ENCODE data around the gene ALDH18A1.

The ALDH18A1 gene

DNA sequence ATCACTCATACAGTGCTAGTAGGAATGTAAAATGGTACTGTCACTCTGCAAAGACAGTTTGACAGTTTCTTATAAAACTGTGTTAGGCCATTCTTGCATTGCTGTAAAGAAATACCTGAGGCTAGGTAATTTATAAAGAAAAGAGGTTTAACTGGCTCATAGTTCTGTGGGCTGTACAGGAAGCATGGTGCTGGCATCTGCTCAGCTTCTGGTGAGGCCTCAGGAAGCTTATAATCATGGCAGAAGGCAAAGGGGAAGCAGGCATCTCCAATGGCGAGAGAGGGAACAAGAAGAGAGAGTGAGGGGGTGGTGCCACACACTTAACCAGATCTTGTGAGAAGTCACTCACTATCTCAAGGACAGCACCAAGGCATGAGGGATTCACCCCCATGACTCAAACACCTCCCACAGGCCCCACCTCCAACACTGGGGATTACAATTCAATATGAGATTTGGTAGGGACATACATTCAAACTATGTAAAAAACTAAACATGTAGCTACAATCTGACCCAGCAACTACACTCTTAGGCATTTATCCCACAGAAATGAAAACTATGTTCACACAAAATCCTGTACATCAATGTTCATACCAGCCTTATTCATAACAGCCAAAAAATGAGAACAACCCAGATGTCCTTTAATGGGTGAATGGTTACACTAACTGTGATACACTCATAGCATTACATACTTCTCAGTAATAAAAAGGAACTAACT is 5.0 kb downstream of the ALDH18A1 start:
- no peak for DNase-seq (ENCODE audit: low read depth, low spot score)
- H3K4me3 ChIP-seq (ENCODE audit: low read depth, low read length), result no peak overlapping the region
- in situ Hi-C loops (cut with HindIII; ENCODE audit: low sequenced_read_pairs), result no loop called here
- TF ChIP-seq, protein P1, sequence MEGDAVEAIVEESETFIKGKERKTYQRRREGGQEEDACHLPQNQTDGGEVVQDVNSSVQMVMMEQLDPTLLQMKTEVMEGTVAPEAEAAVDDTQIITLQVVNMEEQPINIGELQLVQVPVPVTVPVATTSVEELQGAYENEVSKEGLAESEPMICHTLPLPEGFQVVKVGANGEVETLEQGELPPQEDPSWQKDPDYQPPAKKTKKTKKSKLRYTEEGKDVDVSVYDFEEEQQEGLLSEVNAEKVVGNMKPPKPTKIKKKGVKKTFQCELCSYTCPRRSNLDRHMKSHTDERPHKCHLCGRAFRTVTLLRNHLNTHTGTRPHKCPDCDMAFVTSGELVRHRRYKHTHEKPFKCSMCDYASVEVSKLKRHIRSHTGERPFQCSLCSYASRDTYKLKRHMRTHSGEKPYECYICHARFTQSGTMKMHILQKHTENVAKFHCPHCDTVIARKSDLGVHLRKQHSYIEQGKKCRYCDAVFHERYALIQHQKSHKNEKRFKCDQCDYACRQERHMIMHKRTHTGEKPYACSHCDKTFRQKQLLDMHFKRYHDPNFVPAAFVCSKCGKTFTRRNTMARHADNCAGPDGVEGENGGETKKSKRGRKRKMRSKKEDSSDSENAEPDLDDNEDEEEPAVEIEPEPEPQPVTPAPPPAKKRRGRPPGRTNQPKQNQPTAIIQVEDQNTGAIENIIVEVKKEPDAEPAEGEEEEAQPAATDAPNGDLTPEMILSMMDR (IDR thresholded peaks at IDR 0.05; ENCODE audit: low read depth, low read length), result no peak

DNA sequence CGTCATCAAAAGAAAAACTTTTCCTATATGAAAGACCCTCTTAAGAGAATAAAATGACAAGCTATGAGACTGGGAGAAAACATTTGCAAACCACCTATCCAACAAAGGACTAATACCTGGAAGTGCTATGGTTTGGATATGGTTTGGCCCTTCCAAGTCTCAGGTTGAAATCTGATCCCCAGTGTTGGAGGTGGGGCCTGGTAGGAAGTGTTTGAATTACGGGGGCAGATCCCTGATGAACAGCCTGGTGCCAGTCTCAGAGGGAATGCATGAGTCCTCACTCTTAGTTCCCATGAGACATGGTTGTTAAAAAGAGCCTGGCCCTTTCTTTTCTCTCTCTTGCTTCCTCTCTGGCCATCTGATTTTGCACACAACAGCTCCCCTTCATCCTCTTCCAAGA is 6.3 kb downstream of the ALDH18A1 start:
- TF ChIP-seq, protein P1 (IDR thresholded peaks at IDR 0.05; ENCODE audit: low read depth, low read length), result no peak
- no peak overlapping the region for H3K4me3 ChIP-seq (ENCODE audit: low read depth, low read length)
- no peak for DNase-seq (ENCODE audit: low read depth, low spot score)
- in situ Hi-C loops (cut with HindIII; ENCODE audit: low sequenced_read_pairs), result no loop called here

DNA sequence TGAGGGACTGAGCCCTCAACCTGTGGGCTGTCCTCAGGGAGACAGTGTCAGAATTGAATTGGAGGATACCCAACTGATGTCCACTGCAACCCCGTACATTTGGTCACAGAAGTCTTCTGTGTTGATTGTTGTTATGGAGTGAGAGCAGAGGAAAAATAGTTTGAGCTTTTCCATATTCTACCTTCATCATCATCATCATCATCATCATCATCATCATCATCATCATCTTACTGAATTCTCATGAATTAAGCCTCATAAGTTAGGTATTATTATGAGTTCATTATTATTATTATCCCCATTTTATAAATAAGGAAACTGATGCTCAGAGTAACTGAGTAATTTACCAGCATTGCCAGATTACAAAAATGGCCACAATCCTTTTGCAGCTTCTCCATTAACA is 8.4 kb downstream of the ALDH18A1 start:
- TF ChIP-seq, protein P1 (IDR thresholded peaks at IDR 0.05; ENCODE audit: low read depth, low read length), result no peak
- H3K4me3 ChIP-seq (ENCODE audit: low read depth, low read length), result no peak overlapping the region
- no peak for DNase-seq (ENCODE audit: low read depth, low spot score)
- in situ Hi-C loops (cut with HindIII; ENCODE audit: low sequenced_read_pairs), result no loop called here

DNA sequence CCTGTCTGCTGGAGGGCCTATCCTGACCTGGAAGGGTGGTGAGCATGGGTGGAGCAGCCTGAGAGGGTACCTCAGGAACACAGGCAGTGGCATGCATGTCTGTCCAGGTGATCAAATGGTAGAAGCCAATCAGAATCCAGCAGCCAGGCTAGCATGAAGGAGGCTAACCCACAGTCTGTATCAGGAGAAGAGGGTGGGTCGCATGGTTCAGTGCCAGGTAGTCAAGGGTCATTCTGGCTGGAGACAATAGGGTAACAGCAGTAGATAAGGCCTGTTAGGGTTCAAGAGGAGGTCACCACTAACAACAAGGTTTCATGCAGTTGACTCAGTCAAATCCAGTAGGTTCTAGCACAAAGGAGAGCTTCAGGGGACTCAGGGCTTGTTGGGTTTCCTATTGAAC is 10.4 kb downstream of the ALDH18A1 start:
- TF ChIP-seq, protein P1 (IDR thresholded peaks at IDR 0.05; ENCODE audit: low read depth, low read length), result no peak
- no peak for DNase-seq (ENCODE audit: low read depth, low spot score)
- H3K4me3 ChIP-seq (ENCODE audit: low read depth, low read length), result no peak overlapping the region
- in situ Hi-C loops (cut with HindIII; ENCODE audit: low sequenced_read_pairs), result no loop called here

DNA sequence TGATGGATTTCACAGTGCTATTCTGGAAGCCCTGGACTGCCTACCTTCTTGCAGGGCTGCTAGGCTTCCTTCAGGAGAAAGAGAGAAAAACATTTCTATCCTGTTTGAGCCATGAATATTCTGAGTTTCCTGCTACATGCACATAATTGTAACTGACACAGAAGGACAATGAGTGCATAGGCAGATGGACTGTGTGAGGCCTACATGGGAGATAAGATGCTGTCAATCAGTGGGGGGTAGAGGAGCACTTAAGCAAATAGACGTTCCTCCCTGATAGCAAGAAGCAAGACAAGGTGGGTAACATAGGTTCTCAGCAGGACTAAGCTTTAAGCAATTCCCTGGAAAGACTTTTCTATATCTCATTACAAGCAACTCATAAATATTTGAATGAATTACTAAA is 11.6 kb downstream of the ALDH18A1 start:
- no peak overlapping the region for H3K4me3 ChIP-seq (ENCODE audit: low read depth, low read length)
- DNase-seq (ENCODE audit: low read depth, low spot score), result no peak
- TF ChIP-seq, protein P1 (IDR thresholded peaks at IDR 0.05; ENCODE audit: low read depth, low read length), result no peak
- in situ Hi-C loops (cut with HindIII; ENCODE audit: low sequenced_read_pairs), result no loop called here

DNA sequence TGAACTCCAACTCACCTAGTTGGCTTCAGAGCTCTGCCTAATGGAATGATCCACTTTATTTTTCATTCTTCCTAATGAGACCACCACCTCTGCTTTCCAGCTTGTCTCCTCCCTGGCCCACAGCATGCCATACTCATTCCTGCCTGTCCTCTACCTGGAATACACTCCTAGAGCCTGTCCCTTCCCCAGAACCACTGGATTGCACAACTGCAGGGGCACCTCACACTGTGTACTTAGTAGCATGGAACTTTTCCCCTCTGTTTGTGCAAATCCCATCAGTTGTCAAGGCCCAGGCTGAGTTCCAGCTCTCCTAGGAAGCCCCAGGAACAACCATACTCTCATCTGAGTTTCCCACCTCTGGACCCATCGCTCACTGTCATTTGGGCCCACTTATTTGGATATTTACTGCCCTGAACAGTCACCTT is 15.6 kb downstream of the ALDH18A1 start:
- in situ Hi-C loops (cut with HindIII; ENCODE audit: low sequenced_read_pairs), result no loop called here
- TF ChIP-seq, protein P1 (IDR thresholded peaks at IDR 0.05; ENCODE audit: low read depth, low read length), result no peak
- H3K4me3 ChIP-seq (ENCODE audit: low read depth, low read length), result no peak overlapping the region
- no peak for DNase-seq (ENCODE audit: low read depth, low spot score)

Measured in astrocyte of the spinal cord (primary cell).